Ishikawa (cell line): ENCODE data around the gene GRIN2A.

Experiments
- CEBPB ChIP-seq: IDR thresholded peaks from 2 replicates; pipeline ENCODE4 v1.6.1; 2012
- CREB1 ChIP-seq: IDR thresholded peaks from 2 replicates; pipeline ENCODE4 v1.6.1; 2012; ENCODE audit warnings: low read depth
- EGR1 ChIP-seq: IDR thresholded peaks from 2 replicates; pipeline ENCODE4 v1.6.1; 2012
- EP300 ChIP-seq: IDR thresholded peaks from 2 replicates; pipeline ENCODE4 v1.6.1; 2012; ENCODE audit warnings: borderline replicate concordance
- FOXM1 ChIP-seq: IDR thresholded peaks from 2 replicates; pipeline ENCODE4 v1.6.1; 2012; ENCODE audit warnings: low read depth, borderline replicate concordance
- MAX ChIP-seq: IDR thresholded peaks from 2 replicates; pipeline ENCODE4 v1.6.1; 2012
- NFIC ChIP-seq: IDR thresholded peaks from 2 replicates; pipeline ENCODE4 v1.6.1; 2012
- RAD21 ChIP-seq: IDR thresholded peaks from 2 replicates; pipeline ENCODE4 v1.6.1; 2012; ENCODE audit warnings: low read depth
- REST ChIP-seq: IDR thresholded peaks from 2 replicates; pipeline ENCODE4 v1.6.1; 2012; ENCODE audit warnings: low read depth, mild to moderate bottlenecking
- TAF1 ChIP-seq: IDR thresholded peaks from 2 replicates; pipeline ENCODE4 v1.6.1; 2012; ENCODE audit warnings: low read depth, mild to moderate bottlenecking
- TCF12 ChIP-seq: IDR thresholded peaks from 2 replicates; pipeline ENCODE4 v1.6.1; 2012; ENCODE audit warnings: low read depth
- TEAD4 ChIP-seq: IDR thresholded peaks from 2 replicates; pipeline ENCODE4 v1.6.1; 2012
- USF1 ChIP-seq: IDR thresholded peaks from 2 replicates; pipeline ENCODE4 v1.6.1; 2012
- YY1 ChIP-seq: IDR thresholded peaks from 2 replicates; pipeline ENCODE4 v1.6.1; 2012; ENCODE audit warnings: low read depth
- ZBTB7A ChIP-seq: IDR thresholded peaks from 2 replicates; pipeline ENCODE4 v1.6.1; 2012; ENCODE audit warnings: low read depth

The GRIN2A gene

GRCh38 chr16:9756434-9756833 lies 425.8 kb downstream of the GRIN2A start:
- TF ChIP-seq ZBTB7A, result no peak
- no peak for TF ChIP-seq YY1
- TF ChIP-seq CREB1, result no peak
- no peak for TF ChIP-seq REST
- TF ChIP-seq FOXM1, result no peak
- no peak for TF ChIP-seq MAX
- no peak for TF ChIP-seq USF1
- TF ChIP-seq NFIC, result no peak
- no peak for TF ChIP-seq RAD21
- TF ChIP-seq EGR1, result no peak
- TF ChIP-seq EP300, result no peak
- TF ChIP-seq CEBPB, result no peak
- no peak for TF ChIP-seq TEAD4
- no peak for TF ChIP-seq TAF1

- TF ChIP-seq REST (no peak), NFIC (no peak), FOXM1 (no peak), USF1 (no peak), CEBPB (no peak), TEAD4 (no peak), RAD21 (no peak), ZBTB7A (no peak), EGR1 (no peak), TCF12 (no peak), EP300 (no peak), TAF1 (no peak)
These were observed 427.1 kb downstream of the GRIN2A start for GRCh38 chr16:9755081-9755480.

- TF ChIP-seq ZBTB7A, result no peak
- no peak for TF ChIP-seq CREB1
These were observed 440.5 kb downstream of the GRIN2A start for GRCh38 chr16:9741776-9742175.

GRCh38 chr16:9739301-9739700 lies 442.9 kb downstream of the GRIN2A start:
- no peak for TF ChIP-seq ZBTB7A
- TF ChIP-seq EGR1, result no peak
- TF ChIP-seq MAX, result no peak
- no peak for TF ChIP-seq TEAD4
- TF ChIP-seq CEBPB, result no peak
- no peak for TF ChIP-seq NFIC
- TF ChIP-seq USF1, result no peak
- TF ChIP-seq FOXM1, result no peak
- TF ChIP-seq YY1, result no peak
- no peak for TF ChIP-seq RAD21
- TF ChIP-seq CREB1, result no peak
- no peak for TF ChIP-seq TAF1
- TF ChIP-seq REST, result no peak
